Natural killer cell (primary cell): ENCODE data around the gene SH3BP1. TPM values are rescaled to one million over a fixed set of nuclear protein-coding genes. Genes with fewer than 3 reads are reported as not detected.

Source experiments
- ATAC-seq, 3 donors: fragments of 150-1000 bp in 2 of 3; fragments of 200-7000 bp in 1 of 3; cut with Tn5 transposase; 1 replicate in 1 of 3; 2 replicates in 2 of 3; pipeline ENCODE4 v1.10.0; 2021; ENCODE audit warnings: mild to moderate bottlenecking in 2 of 3, moderate library complexity in 2 of 3
- DNase-seq, 2 donors: peaks; one replicate each; pipeline versions ENCODE4 v3.0.0 to v3.0.0-alpha.2; 2013 to 2021; ENCODE audit warnings: mixed read lengths in 1 of 2
- H3K27ac ChIP-seq: one replicate; pipeline ENCODE4 v1.5.1; 2013; ENCODE audit warnings: mild to moderate bottlenecking, low read length
- H3K27me3 ChIP-seq: one replicate; pipeline ENCODE4 v1.6.1; 2013; ENCODE audit warnings: low read length; ENCODE audit not compliant: control insufficient read depth, insufficient read depth
- H3K36me3 ChIP-seq: one replicate; pipeline ENCODE4 v1.6.1; 2013; ENCODE audit warnings: low read length; ENCODE audit not compliant: control insufficient read depth, insufficient read depth
- H3K4me1 ChIP-seq: one replicate; pipeline ENCODE4 v1.6.1; 2013; ENCODE audit warnings: low read length; ENCODE audit not compliant: control insufficient read depth, insufficient read depth
- H3K4me3 ChIP-seq: one replicate; pipeline ENCODE4 v1.5.1; 2013; ENCODE audit warnings: low read length
- H3K9me3 ChIP-seq: one replicate; pipeline ENCODE4 v1.6.1; 2013; ENCODE audit warnings: low read length; ENCODE audit not compliant: control insufficient read depth, insufficient read depth
- H3K27ac Mint-ChIP-seq, 2 donors: one replicate each; pipeline ENCODE4 v1.8.0; 2022; ENCODE audit warnings: mild to moderate bottlenecking in 2 of 2, mixed read lengths in 2 of 2, moderate library complexity in 1 of 2
- H3K27me3 Mint-ChIP-seq, 2 donors: one replicate each; pipeline ENCODE4 v1.8.0; 2022; ENCODE audit warnings: low read depth in 2 of 2, mixed read lengths in 2 of 2
- H3K36me3 Mint-ChIP-seq: one replicate; pipeline ENCODE4 v1.8.0; 2022; ENCODE audit warnings: mixed read lengths
- H3K4me1 Mint-ChIP-seq, 2 donors: one replicate each; pipeline ENCODE4 v1.8.0; 2022; ENCODE audit warnings: mixed read lengths in 2 of 2
- H3K4me3 Mint-ChIP-seq: one replicate; pipeline ENCODE4 v1.8.0; 2022; ENCODE audit warnings: mild to moderate bottlenecking, moderate library complexity, mixed read lengths
- H3K9me3 Mint-ChIP-seq, 2 donors: one replicate each; pipeline ENCODE4 v1.8.0; 2022; ENCODE audit warnings: mixed read lengths in 2 of 2
- WGBS: methylation state at CpG from one replicate; pipeline ENCODE4 v1.1.7; 2013; ENCODE audit warnings: missing lambda C conversion rate; ENCODE audit not compliant: insufficient coverage; 5-methylcytosine and 5-hydroxymethylcytosine counted together
- intact Hi-C: fragments of 100-400 bp; cut with micrococcal nuclease; formaldehyde crosslinking; loops from one replicate; pipeline ENCODE4 v1.14.2; 2022
- total RNA-seq, 4 donors: library from RNA; stranded (reverse); fragments of 120-200 nt in 1 of 4; gene quantifications; one replicate each; pipeline versions ENCODE4 v1.2.3 to v1.2.4, GENCODE V29; 2013 to 2022
- TF ChIP-seq, protein P1 (sequence below): fragments of 200-600 bp; IDR thresholded peaks from one replicate; pipeline ENCODE4 v1.8.0; 2022; ENCODE audit warnings: antibody characterized with exemption

Gene SH3BP1
- total RNA-seq, 3 donors from 2014 or later (not counting 1 experiment from before 2014, with no cell fraction given): 163 to 189 (median 163) TPM

DNA sequence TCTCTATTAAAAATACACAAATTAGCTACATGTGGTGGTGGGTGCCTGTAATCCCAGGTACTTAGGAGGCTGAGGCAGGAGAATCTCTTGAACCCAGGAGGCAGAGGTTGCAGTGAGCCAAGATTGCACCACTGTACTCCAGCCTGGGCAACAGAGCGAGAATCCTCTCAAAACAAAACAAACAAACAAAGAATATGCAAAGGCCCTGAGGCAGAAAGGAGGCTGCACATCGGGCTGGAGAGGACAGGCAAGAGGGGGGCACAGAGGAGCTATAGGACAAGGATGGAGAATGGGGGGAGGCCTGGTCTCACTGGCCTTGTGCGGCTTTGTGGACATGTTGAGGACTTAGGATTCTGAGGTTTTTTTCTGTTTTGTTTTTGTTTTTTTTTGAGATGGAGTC is 65.7 kb downstream of the SH3BP1 start:
- DNase-seq: no peak
- TF ChIP-seq, protein P1, sequence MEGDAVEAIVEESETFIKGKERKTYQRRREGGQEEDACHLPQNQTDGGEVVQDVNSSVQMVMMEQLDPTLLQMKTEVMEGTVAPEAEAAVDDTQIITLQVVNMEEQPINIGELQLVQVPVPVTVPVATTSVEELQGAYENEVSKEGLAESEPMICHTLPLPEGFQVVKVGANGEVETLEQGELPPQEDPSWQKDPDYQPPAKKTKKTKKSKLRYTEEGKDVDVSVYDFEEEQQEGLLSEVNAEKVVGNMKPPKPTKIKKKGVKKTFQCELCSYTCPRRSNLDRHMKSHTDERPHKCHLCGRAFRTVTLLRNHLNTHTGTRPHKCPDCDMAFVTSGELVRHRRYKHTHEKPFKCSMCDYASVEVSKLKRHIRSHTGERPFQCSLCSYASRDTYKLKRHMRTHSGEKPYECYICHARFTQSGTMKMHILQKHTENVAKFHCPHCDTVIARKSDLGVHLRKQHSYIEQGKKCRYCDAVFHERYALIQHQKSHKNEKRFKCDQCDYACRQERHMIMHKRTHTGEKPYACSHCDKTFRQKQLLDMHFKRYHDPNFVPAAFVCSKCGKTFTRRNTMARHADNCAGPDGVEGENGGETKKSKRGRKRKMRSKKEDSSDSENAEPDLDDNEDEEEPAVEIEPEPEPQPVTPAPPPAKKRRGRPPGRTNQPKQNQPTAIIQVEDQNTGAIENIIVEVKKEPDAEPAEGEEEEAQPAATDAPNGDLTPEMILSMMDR: no peak
- no peak overlapping the region for H3K27ac Mint-ChIP-seq
- Histone ChIP-seq H3K4me3 (no peak overlapping the region), H3K4me1 (peaks cover 20% of the 10 kb centered on the region), H3K9me3 (no peaks in the 10 kb centered on the region), H3K27ac (no peak overlapping the region), H3K36me3 (no peaks in the 10 kb centered on the region), H3K27me3 (no peaks in the 10 kb centered on the region)
- no peak for ATAC-seq
- intact Hi-C loops: no loop called here
- 81% methylated on average over 2 of the region's 3 CpGs for WGBS
- H3K9me3 Mint-ChIP-seq: no peaks in the 10 kb centered on the region
- H3K4me1 Mint-ChIP-seq: peaks cover 11 to 13% of the 10 kb centered on the region in 2 donors
- H3K36me3 Mint-ChIP-seq: no peaks in the 10 kb centered on the region
- H3K4me3 Mint-ChIP-seq: no peak overlapping the region
- H3K27me3 Mint-ChIP-seq: no peaks in the 10 kb centered on the region

Other genes with a start within 250 kb of the SH3BP1 start
- gene ELFN2, start 212.2 kb upstream of the SH3BP1 start, total RNA-seq: under 1 TPM; 0.33 to 0.49 (median 0.36) TPM
- 100 to 1,000 TPM in 2 of 3 donors, 10 to 100 TPM in 1; 75.3 to 111 (median 110) TPM for gene MFNG, start 153.3 kb upstream of the SH3BP1 start, total RNA-seq
- gene CARD10, start 120.3 kb upstream of the SH3BP1 start, total RNA-seq: under 1 TPM; 0.09 to 0.16 (median 0.10) TPM
- gene CDC42EP1, start 79.2 kb upstream of the SH3BP1 start, total RNA-seq: under 1 TPM in 2 of 3 donors, not detected in 1; 0.27 to 0.78 TPM
- 1 to 10 TPM; 1.4 to 3.4 (median 2.6) TPM for gene LGALS2, start 59.6 kb upstream of the SH3BP1 start, total RNA-seq
- 10 to 100 TPM; 69.3 to 87.8 (median 80.2) TPM for gene GGA1, start 30.8 kb upstream of the SH3BP1 start, total RNA-seq
- gene PDXP, start 19.1 kb downstream of the SH3BP1 start, total RNA-seq: 10 to 100 TPM in 2 of 3 donors, 1 to 10 TPM in 1; 8.3 to 14.2 (median 13.4) TPM
- 100 to 1,000 TPM; 195 to 218 (median 214) TPM for gene LGALS1, start 36.0 kb downstream of the SH3BP1 start, total RNA-seq
- gene NOL12, start 46.7 kb downstream of the SH3BP1 start, total RNA-seq: 10 to 100 TPM; 28.0 to 45.1 (median 39.0) TPM
- gene TRIOBP, start 57.4 kb downstream of the SH3BP1 start, total RNA-seq: 10 to 100 TPM; 25.1 to 38.5 (median 25.8) TPM
- gene GCAT, start 168.3 kb downstream of the SH3BP1 start, total RNA-seq: 1 to 10 TPM in 1 of 3 donors, under 1 TPM in 2; 0.25 to 1.2 (median 0.28) TPM
- under 1 TPM in 2 of 3 donors, not detected in 1; 0.24 to 0.32 TPM for gene GALR3, start 183.7 kb downstream of the SH3BP1 start, total RNA-seq
- 10 to 100 TPM; 23.0 to 28.7 (median 26.4) TPM for gene ANKRD54, start 204.7 kb downstream of the SH3BP1 start, total RNA-seq
- 100 to 1,000 TPM; 276 to 295 (median 291) TPM for gene EIF3L, start 209.8 kb downstream of the SH3BP1 start, total RNA-seq